Activated CD8-positive, alpha-beta memory T cell treated with anti-CD3 and anti-CD28 coated beads for 36 hours (primary cell): ENCODE results near the gene RUNDC3A. TPM values are rescaled to one million over a fixed set of nuclear protein-coding genes. Genes with fewer than 3 reads are reported as not detected.

Experiments
- CTCF ChIA-PET: fragments of 350-600 bp; sonication (Branson Sonifier 250); formaldehyde crosslinking; loops from one replicate; lab custom pipeline; 2021; ENCODE audit warnings: antibody characterized with exemption; lab: Charles Lee
- POLR2A ChIA-PET: fragments of 350-600 bp; sonication (Branson Sonifier 250); formaldehyde crosslinking; loops from one replicate; lab custom pipeline; 2021; ENCODE audit warnings: antibody characterized with exemption; lab: Charles Lee
- total RNA-seq, 2 experiments: library from RNA; stranded (reverse); gene quantifications; one replicate each; pipeline ENCODE4 v1.2.3, GENCODE V29; 2021

RUNDC3A gene
- total RNA-seq, 2 experiments from 2014 or later: 0.34 TPM; not detected in 1

DNA sequence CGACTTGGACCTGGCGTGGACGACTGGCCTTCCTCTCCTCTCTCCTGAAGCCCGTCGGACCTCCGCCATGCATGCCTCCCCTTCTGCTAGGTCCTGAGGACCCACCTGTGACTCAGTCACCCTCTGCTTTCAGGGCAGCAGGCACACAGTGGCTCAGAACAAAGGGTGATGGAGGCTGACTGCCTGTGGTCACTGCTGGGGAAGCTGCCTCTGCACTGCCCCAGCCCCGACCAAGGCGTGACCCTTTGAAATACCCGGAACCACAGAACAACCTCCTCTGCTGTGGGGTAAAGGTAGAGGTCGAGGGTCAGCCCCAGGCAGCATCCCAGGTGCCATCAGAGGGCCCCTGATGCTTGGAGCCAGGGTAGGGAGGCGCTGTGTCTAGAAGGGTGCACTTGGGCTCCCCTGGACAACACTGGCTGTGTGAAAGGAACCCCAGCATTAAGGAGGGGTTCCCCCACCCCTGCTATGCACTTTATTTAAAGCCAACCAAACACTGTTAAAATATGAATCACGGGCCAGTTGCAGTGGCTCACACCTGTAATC is 27.9 kb upstream of the RUNDC3A start:
- POLR2A ChIA-PET: no interaction called here
- CTCF ChIA-PET: interaction anchor here (0.6 kb wide), 1 partner anchor 9 kb away, joined by 4 read pairs; no protein-coding TSS in a partner anchor

DNA sequence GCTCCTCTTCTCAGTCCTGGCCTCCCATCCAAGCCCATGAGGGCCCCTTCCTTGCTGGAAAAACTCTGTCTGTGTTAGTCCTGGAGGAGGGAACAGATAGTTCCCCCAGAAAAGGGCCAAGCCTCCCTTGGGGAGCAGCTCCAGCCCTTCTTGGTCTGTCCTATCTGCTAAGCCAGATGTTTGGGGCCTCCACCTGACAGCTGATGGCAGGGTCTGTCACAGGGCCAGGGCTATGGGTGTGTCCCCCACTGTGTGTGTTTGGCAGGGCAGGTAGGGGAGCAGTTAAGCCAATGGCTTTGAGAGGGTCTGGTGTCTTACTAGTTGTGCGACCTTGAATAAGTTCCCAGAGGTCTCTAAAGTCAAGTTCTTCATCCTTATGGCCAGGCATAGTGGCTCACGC is 26.8 kb upstream of the RUNDC3A start:
- CTCF ChIA-PET: interaction anchor here (0.6 kb wide), 1 partner anchor 236 kb away, joined by 5 read pairs; no protein-coding TSS in a partner anchor
- POLR2A ChIA-PET: no interaction called here

DNA sequence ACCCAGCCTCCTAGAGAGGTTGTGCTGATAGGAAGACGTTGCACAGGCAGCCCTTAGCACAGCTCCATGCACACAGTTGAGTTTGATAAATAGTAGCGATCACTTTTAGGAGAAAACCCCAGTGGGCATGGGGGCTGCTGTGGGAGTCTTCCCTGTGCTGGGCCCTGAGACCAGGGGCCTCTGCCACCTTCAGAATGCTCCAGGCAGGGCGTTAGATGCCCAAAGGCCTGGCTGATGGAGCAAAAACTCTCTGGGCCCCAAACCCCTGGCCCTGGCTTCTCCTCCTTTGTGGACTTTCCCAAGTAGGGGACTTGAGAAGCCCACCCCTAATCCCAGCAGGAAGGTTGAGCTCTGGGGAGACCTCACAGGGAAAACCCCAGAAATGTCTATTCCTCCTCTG is 26.1 kb upstream of the RUNDC3A start:
- ChIA-PET CTCF (no interaction called here), POLR2A (no interaction called here)

DNA sequence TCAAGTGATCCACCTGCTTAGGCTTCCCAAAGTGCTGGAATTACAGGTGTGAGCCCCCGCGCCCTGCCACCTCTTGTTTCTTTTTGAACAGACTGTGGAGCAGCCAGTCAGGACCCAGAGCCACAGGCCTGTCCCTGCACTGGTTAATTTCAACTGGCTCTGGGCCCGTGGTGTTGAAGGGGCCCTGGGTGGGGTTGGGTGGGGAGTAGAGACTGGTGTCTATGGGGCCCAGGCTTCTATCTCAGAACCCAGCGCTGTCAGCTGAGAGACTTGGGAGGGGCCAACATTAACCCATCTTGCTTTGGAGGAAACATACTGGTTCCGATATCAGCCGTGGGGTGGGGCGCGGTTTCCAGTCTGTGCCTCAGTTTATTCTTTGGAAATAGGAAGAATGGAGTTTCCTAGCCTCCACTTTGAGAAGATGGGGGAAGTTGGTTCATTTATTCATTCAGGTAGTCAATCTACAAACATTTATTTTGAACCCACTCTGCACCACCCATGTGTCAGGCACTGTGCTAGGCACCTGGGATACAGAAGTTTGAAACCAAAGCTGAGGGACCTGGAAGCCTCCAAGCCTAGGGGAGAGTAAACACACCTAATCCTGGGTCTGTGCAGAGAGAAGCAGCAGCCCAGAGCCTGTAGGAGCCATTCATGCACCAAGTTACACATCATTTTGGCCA is 24.9 kb upstream of the RUNDC3A start:
- CTCF ChIA-PET: no interaction called here

DNA sequence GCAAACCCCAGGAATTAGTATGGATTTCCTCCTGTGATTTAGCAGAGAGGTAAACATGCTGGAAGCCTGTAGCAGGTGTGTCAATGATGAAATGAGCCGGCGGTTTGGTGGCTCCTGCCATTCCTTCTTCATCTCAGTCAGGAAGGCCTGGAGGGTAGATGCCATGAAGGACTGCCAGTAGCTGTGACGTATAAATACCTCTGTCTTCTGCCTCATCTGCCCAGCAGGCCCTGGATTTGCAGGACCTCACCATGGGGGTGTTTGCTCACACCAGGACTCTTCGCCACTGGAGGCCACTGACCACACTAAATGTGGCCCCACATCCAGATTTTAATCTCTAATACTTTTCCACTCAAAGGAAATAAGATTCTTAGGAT is 24.4 kb upstream of the RUNDC3A start:
- ChIA-PET CTCF (no interaction called here), POLR2A (no interaction called here)

More for the DNA sequence above, 24.9 kb upstream of the RUNDC3A start:
- POLR2A ChIA-PET: no interaction called here

DNA sequence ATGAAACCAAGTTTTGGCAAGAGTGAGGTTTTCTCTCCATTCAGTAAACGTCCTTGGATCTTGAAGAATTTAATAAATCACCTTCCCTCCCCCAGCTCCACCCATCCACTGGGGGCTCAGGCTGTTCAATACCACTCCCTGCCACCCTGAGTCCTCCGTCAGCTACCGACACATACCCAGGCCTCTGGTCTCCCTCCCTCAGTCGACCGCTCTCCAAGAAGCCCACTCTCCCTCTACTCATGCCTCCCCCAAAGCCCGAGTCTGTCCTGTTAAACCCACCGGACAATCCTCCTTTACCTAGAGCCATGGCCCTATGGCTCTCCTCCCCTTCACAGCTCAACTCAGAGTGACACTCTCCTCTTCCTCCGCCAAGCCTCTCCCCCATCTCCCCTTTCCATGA is 20.8 kb upstream of the RUNDC3A start:
- POLR2A ChIA-PET: no interaction called here

DNA sequence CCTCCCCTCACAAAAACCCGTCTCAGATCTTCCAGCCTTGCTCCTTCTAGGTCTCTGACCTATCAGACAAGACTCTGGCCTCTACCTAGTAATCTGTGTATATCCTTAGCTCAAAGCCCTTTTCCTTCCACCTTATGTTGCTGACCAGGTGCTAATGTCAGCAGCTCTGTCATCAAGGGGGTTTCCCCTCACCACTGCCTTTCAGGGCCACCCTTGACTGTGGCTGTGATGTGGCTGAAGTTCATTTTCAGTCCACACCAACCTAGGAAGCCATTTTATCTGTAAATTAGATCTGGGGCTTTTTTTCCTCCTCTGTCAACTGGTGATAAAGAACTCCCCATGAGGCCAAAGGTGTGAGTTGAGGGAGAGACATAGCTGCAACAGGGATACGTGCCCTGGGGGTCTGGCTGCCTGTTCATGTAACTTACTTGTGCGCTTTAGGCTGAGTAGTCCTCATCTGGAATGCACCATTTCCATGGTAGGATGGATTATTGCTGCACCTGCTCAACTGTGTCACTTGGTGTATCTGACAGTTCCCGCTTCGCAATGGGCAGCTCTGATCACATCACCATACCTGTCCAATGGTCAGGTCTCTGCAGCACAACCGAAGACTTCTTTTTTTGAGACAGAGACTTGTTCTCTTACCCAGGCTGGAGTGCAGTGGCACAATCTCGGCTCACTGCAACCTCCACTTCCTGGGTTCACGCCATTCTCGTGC is 14.7 kb upstream of the RUNDC3A start:
- POLR2A ChIA-PET: no interaction called here
- CTCF ChIA-PET: interaction anchor here (0.5 kb wide), 2 partner anchors 47 to 910 kb away, joined by 3 read pairs; no protein-coding TSS in a partner anchor

More for the DNA sequence above, 20.8 kb upstream of the RUNDC3A start:
- CTCF ChIA-PET: no interaction called here

DNA sequence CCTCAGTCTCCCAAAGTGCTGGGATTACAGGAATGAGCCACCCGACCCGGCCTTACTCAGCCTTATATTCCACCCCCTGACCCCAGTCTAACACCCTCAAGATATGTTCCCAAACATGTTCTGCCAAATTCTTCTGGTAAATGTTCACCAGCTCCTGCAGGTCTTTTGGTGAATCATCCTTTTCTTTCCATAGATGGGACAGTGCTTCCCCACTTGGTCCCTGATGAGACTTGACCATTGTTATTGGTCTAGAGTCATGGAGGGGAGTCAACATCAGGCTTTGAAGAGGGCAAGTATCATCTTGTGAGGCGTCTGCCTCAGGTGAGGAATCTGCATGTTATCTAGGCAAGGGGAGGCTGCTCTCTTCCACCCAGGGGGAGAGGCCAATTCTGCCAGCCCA is 10.4 kb upstream of the RUNDC3A start:
- POLR2A ChIA-PET: no interaction called here
- CTCF ChIA-PET: no interaction called here

DNA sequence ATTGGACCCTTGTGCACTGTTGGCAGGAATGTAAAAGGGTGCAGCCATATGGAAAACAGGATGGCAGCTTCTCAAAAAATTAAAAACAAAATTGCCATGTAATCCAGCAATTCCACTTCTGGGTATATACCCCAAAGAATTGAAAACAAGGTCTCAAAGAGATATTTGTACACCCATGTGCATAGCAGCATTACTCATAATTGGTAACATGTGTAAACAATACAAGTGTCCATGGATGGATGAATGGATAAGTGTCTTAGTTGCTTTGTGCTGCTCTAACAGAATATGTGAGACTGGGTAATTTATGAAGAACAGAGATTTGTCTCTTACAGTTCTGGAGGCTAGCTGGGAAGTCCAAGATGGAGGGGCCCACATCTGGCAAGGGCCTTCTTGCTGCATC is 3.8 kb upstream of the RUNDC3A start:
- CTCF ChIA-PET: interaction anchor here (0.9 kb wide), 1 partner anchor 83 kb away, joined by 3 read pairs; no protein-coding TSS in a partner anchor
- POLR2A ChIA-PET: no interaction called here

DNA sequence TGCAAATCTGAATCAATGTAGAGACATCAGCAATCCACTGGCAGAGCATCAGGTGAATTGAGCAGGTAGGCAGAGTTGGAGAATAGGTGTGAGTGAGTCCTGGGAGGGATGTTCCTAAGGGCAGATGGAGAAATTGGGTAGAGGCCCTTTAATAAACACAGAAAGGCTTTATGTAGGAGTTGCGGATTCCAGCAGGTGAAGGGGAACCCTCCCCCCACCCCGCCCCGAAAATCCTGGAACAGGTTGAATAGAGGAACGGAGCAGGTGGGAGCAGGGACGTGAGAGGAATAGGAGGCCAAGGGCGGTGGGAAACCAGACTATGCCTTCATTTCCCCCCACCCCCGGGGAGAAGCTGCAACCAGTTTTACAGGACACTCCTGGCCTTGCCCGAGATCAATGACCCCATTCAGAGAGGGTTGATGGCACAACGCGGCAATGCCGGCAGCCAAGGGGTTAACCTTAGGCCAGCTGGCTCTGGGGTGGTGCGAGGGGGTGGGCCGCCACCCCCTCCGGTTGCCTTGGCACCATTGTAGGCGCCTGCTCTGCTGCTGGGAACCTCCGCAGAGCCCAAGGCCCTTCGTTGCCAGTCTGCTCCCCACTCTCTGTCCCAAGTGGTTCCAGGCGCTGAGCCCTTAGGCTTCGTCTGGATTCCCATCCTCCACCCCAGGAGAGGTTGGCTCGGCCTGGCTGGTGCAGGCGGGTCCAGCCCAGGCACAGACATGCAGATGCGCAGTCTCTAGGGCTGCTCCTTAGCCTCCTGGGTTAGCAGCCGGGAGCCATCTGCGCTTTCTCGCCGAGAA is 814 bp upstream of the RUNDC3A start:
- CTCF ChIA-PET: no interaction called here

DNA sequence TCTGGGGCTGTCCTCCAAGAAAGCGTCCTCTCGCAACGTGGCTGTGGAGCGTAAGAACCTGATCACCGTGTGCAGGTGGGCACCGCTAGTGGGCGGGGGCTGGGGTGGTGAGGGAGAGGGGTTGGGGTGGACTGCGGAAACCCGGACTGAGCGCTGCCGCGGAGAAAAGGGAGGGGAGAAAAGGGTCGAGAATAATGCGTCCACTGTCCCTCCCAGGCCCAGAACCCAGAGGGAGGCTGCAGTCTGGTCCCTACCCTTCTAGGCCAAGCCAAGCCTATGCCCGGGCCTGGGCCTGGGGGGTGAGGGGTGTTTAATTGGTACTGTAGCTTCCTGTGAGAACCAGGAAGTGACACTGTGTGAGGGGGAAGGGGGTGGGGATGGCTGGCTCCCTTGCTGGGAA is 464 bp downstream of the RUNDC3A start:
- CTCF ChIA-PET: interaction anchor here (0.7 kb wide), 1 partner anchor 88 kb away, joined by 3 read pairs; no protein-coding TSS in a partner anchor
- POLR2A ChIA-PET: interaction anchor here (1.0 kb wide), 1 partner anchor 88 kb away, joined by 4 read pairs; no protein-coding TSS in a partner anchor

More for the DNA sequence above, 814 bp upstream of the RUNDC3A start:
- POLR2A ChIA-PET: interaction anchor here (0.6 to 1.0 kb wide), 2 partner anchors 86 to 89 kb away, joined by 3 to 4 read pairs; no protein-coding TSS in a partner anchor

DNA sequence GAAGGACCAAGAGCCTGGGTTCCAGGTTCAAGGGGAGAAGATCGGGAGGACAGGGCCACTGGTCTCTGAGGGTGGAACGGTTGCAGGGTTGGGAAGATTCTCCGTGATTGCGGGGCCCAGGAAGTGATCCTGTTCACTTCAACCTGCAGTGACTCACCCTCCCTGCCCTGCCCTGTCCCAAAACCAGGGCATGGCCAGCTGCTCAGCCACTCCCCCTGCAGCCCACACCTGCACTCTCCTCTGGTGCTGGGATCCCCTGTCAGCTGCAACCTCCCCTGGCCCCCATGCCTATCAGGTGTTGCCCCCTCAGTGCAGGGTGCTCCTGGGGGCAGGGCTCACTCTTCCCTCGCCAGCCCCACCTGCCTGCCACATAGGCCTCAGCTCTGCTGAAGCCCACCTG is 1.1 kb downstream of the RUNDC3A start:
- CTCF ChIA-PET: no interaction called here
- POLR2A ChIA-PET: no interaction called here

DNA sequence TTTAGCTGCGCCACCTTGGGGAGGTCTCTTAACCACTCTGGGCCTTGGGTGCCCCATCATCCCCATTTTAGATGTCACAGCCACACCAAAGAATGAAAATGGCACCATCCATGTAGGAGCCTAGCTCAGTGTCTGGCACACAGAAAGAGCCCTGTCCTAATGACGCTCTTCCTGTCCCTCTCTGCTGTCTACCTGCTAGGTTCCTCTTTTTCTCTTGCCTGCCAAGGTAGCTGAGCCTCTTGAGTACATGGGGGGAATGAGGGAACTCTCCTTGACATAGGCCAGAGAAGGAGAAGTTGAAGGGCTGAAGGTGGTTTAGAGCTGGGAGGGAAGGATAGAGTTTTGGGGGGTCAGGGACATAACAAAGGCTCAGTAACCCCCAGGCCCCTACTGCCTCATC is 1.8 kb downstream of the RUNDC3A start:
- POLR2A ChIA-PET: no interaction called here
- CTCF ChIA-PET: no interaction called here

DNA sequence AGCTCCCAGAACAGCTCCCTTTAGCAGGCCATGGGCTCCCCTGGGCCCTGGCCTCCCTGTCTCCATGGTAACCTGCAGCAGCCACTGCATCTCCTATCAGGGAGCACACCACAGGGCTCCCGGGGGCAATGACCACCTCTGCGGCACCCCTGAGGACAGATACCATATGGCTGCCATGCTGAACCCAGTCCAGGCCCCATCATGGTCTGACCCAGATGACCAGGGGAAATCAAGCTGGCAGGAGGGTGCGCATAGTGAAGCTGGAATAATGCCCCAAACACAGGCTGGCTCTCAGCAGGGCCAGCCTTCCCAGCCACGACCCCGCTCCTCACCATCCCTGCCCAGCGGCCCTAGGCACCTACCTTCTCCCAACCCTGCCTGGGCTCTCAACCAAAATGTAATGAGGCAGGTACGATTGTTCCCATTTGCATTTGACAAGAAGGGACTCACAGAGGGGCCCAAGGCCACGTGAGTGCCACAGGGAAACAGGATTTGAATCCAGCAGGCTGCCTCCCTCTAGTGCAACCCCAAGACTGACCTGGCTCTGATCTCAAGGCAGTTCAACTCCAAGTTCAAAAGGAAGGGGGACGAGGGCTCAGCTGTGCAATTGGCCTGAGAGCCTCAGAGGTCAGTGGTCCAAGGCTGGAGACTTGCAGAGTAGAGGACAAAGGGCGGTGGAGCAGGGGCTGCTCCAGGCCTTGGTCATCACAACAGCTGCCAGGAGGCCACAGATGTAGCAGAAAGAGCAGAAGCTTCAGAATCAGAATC is 2.4 kb downstream of the RUNDC3A start:
- POLR2A ChIA-PET: no interaction called here

DNA sequence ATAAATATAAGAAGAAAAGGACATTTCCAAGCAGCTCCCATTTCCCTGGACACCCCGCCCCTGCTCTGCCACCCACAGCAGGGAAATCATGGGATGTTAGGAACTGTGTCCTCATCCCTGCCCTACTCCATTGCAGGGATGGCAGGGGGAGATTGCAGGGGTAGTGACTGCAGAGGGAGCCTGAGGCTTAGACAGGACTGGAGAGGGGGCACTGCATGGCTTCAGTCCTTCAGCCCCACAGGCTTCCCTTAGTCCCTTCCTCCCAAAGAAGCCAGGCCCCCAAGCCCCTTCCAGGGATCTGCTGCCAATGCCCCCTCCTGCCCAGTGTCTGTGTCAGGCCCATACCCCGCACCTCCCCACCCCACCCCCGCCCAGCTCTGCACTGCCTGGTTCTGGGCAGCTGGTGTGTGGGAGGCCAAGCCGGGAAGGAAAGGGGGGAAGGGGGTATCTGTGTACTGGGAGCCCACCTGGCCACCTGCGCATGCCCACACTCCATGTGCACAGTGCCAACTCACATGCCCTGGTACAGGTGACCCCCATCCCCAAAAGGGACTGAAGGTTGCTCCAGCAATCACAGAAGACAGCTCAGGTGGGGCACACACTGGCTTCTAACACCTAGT is 3.3 kb downstream of the RUNDC3A start:
- ChIA-PET CTCF (no interaction called here), POLR2A (interaction anchor here (0.5 kb wide), 1 partner anchor 130 kb away, joined by 3 read pairs; no protein-coding TSS in a partner anchor)

More for the DNA sequence above, 2.4 kb downstream of the RUNDC3A start:
- CTCF ChIA-PET: no interaction called here

DNA sequence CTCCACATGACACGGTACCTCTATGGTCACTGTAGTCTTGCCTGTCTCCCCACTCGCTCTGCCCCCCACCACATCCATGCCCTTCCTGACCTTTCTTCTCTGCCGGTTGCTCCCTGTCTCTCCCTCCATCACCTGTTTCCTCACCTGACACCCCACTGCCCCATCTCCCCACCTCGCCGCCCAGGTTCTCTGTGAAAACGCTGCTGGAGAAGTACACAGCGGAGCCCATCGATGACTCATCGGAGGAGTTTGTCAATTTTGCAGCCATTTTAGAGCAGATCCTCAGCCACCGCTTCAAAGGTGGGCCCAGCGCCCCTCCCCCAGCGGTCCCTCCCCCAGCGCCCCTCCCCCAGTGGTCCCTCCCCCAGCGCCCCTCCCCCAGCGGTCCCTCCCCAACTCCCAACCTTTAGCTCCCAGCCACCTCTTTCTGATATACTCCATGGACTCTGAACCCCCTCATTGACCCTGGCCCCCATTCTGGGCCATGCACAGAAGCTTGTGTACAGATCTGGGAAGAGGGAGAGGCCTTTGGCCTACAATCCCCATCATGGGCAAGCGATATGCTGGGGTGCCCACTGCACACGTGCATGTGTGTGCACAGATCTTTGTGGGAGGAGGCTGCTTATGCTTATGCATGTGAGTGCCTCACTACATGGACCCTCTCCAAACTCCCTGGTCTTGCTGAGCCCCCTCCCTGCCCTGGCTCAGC is 4.1 kb downstream of the RUNDC3A start:
- ChIA-PET CTCF (no interaction called here), POLR2A (no interaction called here)

DNA sequence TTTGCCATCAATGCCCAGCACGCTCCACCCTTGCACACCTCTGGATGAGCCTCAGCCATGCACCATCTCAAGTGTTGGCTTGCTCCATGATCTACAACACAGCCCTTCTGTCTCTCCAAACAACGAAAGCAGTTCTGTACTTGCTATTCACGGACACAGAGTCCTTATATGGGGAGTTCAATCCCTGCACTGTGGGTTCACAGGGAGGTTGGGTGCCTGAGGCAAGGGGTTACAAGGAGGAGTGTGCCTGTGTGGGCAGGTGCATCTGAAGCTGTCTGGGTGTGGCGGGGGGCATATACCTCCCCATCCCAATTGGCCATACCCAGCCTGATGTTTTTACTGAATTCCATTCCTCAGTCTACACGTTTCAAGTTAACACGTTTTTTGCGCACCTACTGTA is 5.6 kb downstream of the RUNDC3A start:
- CTCF ChIA-PET: interaction anchor here (0.6 to 1.8 kb wide), 4 partner anchors 37 to 507 kb away, joined by 3 to 5 read pairs (median 4); no protein-coding TSS in a partner anchor
- POLR2A ChIA-PET: no interaction called here
